Measurements from ENCODE around the gene ACE.

The ACE gene

GRCh38 chr17:63538693-63539595 lies 62.1 kb downstream of the ACE start:
- TF ChIP-seq, protein P1, sequence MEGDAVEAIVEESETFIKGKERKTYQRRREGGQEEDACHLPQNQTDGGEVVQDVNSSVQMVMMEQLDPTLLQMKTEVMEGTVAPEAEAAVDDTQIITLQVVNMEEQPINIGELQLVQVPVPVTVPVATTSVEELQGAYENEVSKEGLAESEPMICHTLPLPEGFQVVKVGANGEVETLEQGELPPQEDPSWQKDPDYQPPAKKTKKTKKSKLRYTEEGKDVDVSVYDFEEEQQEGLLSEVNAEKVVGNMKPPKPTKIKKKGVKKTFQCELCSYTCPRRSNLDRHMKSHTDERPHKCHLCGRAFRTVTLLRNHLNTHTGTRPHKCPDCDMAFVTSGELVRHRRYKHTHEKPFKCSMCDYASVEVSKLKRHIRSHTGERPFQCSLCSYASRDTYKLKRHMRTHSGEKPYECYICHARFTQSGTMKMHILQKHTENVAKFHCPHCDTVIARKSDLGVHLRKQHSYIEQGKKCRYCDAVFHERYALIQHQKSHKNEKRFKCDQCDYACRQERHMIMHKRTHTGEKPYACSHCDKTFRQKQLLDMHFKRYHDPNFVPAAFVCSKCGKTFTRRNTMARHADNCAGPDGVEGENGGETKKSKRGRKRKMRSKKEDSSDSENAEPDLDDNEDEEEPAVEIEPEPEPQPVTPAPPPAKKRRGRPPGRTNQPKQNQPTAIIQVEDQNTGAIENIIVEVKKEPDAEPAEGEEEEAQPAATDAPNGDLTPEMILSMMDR (IDR thresholded peaks at IDR 0.05; ENCODE audit: unreplicated experiment in 3 of 3) = no peak
- no peak overlapping the region for H3K27ac Mint-ChIP-seq
- H3K4me3 Mint-ChIP-seq = no peak overlapping the region
- no peaks in the 10 kb centered on the region for H3K36me3 Mint-ChIP-seq (ENCODE audit: low read depth)
- H3K9me3 Mint-ChIP-seq = no peaks in the 10 kb centered on the region
- no peaks in the 10 kb centered on the region for H3K4me1 Mint-ChIP-seq
- H3K27me3 Mint-ChIP-seq (ENCODE audit: low read depth) = peaks cover 30% of the 10 kb centered on the region

DNA sequence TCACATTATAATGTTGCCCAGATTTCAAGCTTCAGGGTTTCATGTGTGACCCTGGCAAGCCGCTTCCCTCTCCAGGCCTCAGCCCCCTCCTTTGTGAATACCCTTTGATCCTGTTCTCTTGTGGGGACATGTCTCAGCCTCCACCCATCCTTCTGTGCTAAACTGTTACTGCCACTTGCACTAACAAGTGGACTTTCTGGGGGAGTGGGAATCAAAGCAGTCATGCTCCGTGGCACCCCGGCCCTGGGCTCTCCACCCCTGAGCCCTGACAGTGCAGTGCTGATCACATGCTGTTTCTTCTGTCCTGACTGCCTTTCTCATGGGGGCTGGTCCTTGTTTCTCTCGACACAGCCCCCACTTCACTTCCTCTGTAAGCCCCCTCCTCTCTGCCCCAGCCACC lies 63.7 kb downstream of the ACE start:
- Mint-ChIP-seq H3K9me3 (no peaks in the 10 kb centered on the region), H3K27ac (peak overlapping the region in 1 of 3 experiments; percentile 68), H3K27me3 (ENCODE audit: low read depth) (peaks cover 26% of the 10 kb centered on the region), H3K4me3 (no peak overlapping the region), H3K36me3 (ENCODE audit: low read depth) (no peaks in the 10 kb centered on the region), H3K4me1 (no peaks in the 10 kb centered on the region)
- TF ChIP-seq, protein P1 (IDR thresholded peaks at IDR 0.05; ENCODE audit: unreplicated experiment in 3 of 3) = no peak

- TF ChIP-seq, protein P1 (IDR thresholded peaks at IDR 0.05; ENCODE audit: unreplicated experiment in 3 of 3) = no peak
- no peak overlapping the region for H3K4me3 Mint-ChIP-seq
- no peaks in the 10 kb centered on the region for H3K9me3 Mint-ChIP-seq
- H3K27me3 Mint-ChIP-seq (ENCODE audit: low read depth) = peaks cover 24% of the 10 kb centered on the region
- no peaks in the 10 kb centered on the region for H3K36me3 Mint-ChIP-seq (ENCODE audit: low read depth)
- no peaks in the 10 kb centered on the region for H3K4me1 Mint-ChIP-seq
- H3K27ac Mint-ChIP-seq = no peak overlapping the region
These were observed 65.3 kb downstream of the ACE start for GRCh38 chr17:63542218-63542545.

- peaks cover 23% of the 10 kb centered on the region for H3K27me3 Mint-ChIP-seq (ENCODE audit: low read depth)
- no peaks in the 10 kb centered on the region for H3K36me3 Mint-ChIP-seq (ENCODE audit: low read depth)
- H3K4me3 Mint-ChIP-seq = no peak overlapping the region
- TF ChIP-seq, protein P1 (IDR thresholded peaks at IDR 0.05; ENCODE audit: unreplicated experiment in 3 of 3) = no peak
- no peaks in the 10 kb centered on the region for H3K9me3 Mint-ChIP-seq
- H3K27ac Mint-ChIP-seq = no peak overlapping the region
- no peaks in the 10 kb centered on the region for H3K4me1 Mint-ChIP-seq
These were observed 66.3 kb downstream of the ACE start for GRCh38 chr17:63542942-63543821.

- H3K4me3 Mint-ChIP-seq = no peak overlapping the region
- no peaks in the 10 kb centered on the region for H3K9me3 Mint-ChIP-seq
- H3K27ac Mint-ChIP-seq = no peak overlapping the region
- TF ChIP-seq, protein P1 (IDR thresholded peaks at IDR 0.05; ENCODE audit: unreplicated experiment in 3 of 3) = no peak
- no peaks in the 10 kb centered on the region for H3K4me1 Mint-ChIP-seq
- no peaks in the 10 kb centered on the region for H3K36me3 Mint-ChIP-seq (ENCODE audit: low read depth)
- H3K27me3 Mint-ChIP-seq (ENCODE audit: low read depth) = peaks cover 18% of the 10 kb centered on the region
These were observed 67.1 kb downstream of the ACE start for GRCh38 chr17:63543822-63544420.
